Lower leg skin (tissue), 4 donors: ENCODE data around the gene IRF9. TPM values are rescaled to one million over a fixed set of nuclear protein-coding genes. Genes with fewer than 3 reads are reported as not detected.

Experiments used
- DNase-seq, 2 donors: peaks; one replicate each; pipeline ENCODE4 v3.0.0-alpha.2; 2019; ENCODE audit warnings: low spot score in 2 of 2
- H3K4me3 ChIP-seq: fragments of 200-600 bp; sonication (generic); 2 replicates; pipeline ENCODE4 v1.5.1; 2017; ENCODE audit warnings: mild to moderate bottlenecking, low read depth; ENCODE audit not compliant: poor library complexity, severe bottlenecking
- CTCF ChIP-seq, 3 donors: fragments of 450-650 bp; IDR thresholded peaks; one replicate each; pipeline ENCODE4 v1.5.1; 2016; ENCODE audit warnings: antibody characterized with exemption in 3 of 3, mild to moderate bottlenecking in 3 of 3, moderate library complexity in 2 of 3
- POLR2A ChIP-seq, 2 donors: fragments of 450-650 bp; IDR thresholded peaks; one replicate each; pipeline ENCODE4 v1.6.1; 2016 to 2017; ENCODE audit warnings: antibody characterized with exemption in 2 of 2, mild to moderate bottlenecking in 1 of 2, moderate library complexity in 1 of 2
- WGBS, 2 donors: methylation state at CpG; one replicate each; pipeline ENCODE4 v1.1.5; 2018; 5-methylcytosine and 5-hydroxymethylcytosine counted together
- intact Hi-C: fragments of 100-400 bp; cut with DNase I; formaldehyde crosslinking; loops from one replicate; pipeline ENCODE4 v1.15.0; 2023; ENCODE audit warnings: low total_unique reads
- total RNA-seq, 4 donors: library from RNA; depleted of rRNA; stranded (reverse); fragments of >200 nt; gene quantifications; one replicate each; pipeline ENCODE4 v1.1.0, GENCODE V29; 2016

Gene IRF9
- total RNA-seq, 4 donors from 2014 or later = 36.1 to 54.1 (median 44.2) TPM

DNA sequence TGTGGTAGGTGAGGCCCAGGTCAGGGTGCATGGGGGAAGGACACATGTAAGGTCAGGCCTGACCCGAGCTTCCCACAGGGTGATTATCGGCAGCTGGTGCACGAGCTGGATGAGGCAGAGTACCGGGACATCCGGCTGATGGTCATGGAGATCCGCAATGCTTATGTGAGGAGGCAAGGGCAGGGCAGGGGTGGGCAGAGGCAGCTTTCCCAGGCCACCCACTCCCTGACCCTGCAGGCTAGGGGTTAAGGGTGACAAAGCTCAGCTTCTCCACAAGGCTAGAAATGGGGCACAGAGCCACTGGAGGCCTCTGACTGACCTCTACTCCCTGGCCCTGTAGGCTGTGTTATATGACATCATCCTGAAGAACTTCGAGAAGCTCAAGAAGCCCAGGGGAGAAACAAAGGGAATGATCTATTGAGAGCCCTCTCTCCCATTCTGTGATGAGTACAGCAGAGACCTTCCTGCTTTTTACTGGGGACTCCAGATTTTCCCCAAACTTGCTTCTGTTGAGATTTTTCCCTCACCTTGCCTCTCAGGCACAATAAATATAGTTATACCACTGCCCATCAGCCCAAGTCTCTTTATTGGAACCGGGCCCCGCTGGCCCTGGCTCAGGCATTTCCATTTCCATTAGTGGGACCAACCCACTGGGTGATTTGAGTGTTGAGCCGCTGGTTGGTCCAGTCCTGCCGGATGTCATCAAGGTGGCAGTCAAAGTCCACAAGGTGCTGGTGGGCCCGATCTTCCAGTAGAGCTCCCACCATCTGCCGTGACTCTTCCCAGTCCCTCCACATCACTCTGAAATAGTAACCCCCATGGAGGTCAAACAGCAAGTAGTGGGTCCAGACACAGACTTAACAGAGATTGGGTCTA, 22.4 kb upstream of the IRF9 start:
- intact Hi-C loops = no loop called here
- no peak for TF ChIP-seq CTCF (IDR thresholded peaks at IDR 0.05)
- H3K4me3 ChIP-seq = no peak overlapping the region
- peak in 1 of 2 donors; percentile 83 for DNase-seq
- WGBS, 2 donors = 82 to 87% methylated on average over 13 of the region's 13 CpGs

DNA sequence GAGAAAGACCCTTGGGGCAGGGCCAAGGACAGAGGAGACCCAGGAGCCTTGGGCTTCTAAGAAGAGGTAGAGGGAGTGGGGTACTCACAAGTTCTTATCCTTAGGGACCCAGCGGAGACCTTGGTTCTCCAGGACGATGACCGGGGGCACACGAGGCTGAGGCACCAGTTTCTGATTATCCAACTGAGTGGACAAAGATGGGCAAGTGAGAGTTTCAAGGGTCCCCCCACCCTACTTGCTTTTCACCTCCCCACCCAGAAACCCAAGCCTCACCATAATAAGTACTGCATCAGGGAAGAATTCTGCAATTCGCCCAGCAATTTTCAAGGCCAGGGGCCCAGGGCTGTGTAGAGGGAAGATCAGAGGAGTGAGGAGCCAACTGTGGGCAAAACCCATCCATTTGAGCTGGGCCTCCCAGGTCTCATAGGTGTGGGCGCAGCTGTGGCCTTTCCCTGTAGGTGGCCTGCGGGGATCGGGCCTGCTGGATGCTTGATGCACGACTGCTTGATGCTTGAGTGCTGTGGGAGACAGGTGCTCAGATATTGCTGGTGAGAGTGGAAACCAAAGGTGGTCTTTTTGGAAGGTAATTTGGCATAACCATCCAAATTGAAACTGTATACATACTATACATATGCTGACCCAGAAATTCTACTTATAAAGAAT, 21.7 kb upstream of the IRF9 start:
- no peak for TF ChIP-seq CTCF (IDR thresholded peaks at IDR 0.05)
- TF ChIP-seq POLR2A (IDR thresholded peaks at IDR 0.05) = no peak
- no peak for DNase-seq
- no peak overlapping the region for H3K4me3 ChIP-seq
- intact Hi-C loops = no loop called here
- WGBS, 2 donors = 91 to 93% methylated on average over 9 of the region's 9 CpGs

GRCh38 chr14:24141097-24141880, 19.8 kb upstream of the IRF9 start, which contains the start of gene EMC9:
EMC9 (minus strand) TSS chr14:24141591; CDS start chr14:24141304, 287 bp downstream.
- peak; percentile 100 for DNase-seq
- intact Hi-C loops = loop anchor here (2.0 kb wide), 1 partner anchor 28 kb away; no protein-coding TSS in a partner anchor
- WGBS, 2 donors = 0 to 1% methylated on average over 61 to 65 of the region's 65 CpGs
- TF ChIP-seq POLR2A (IDR thresholded peaks at IDR 0.05) (no peak), CTCF (IDR thresholded peaks at IDR 0.05) (peak in 1 of 3 donors; percentile 47)
- H3K4me3 ChIP-seq = peak within 1 kb of the TSS; percentile 66

DNA sequence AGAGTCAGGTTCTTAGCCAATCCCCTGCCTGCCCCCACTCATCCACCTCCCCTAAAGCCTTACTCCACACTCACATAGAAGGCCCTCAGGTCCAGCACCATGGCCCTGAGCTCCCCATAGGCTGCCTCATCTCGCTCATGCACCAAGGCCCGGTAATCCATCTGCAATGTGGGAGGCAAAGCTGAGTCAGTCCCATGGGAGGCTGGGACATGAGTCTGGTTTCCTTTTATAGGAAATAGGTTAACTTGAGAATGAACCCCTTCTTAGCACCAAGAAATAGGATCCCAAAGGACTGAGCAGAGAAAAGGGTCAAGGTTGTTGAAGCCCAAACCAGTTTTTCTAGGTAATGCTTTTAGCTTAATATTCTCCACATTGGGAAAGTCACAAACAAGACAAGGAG, 17.6 kb upstream of the IRF9 start:
- no peak for DNase-seq
- intact Hi-C loops = no loop called here
- no peak overlapping the region for H3K4me3 ChIP-seq
- 82 to 91% methylated on average over 2 of the region's 2 CpGs for WGBS, 2 donors
- TF ChIP-seq CTCF (IDR thresholded peaks at IDR 0.05) = no peak
- TF ChIP-seq POLR2A (IDR thresholded peaks at IDR 0.05) = no peak

DNA sequence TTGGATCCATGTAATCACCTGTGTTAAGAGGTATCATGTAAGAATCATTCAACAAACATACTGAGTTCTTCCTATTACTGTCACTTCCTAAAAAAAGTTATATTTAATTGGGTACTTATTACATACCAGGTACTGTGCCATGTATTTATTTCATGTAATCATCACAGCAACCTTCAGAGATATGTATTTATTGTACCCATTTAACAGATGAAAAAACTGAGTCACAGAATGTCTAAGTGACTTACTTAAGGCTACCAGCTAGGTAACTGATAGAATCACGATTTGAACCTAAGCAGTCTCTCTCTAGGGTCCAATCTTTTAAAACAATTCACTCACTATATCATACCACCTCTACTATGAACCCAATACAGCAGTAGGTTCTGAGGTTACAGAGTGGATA, 16.6 kb upstream of the IRF9 start:
- H3K4me3 ChIP-seq = no peak overlapping the region
- TF ChIP-seq POLR2A (IDR thresholded peaks at IDR 0.05) (no peak), CTCF (IDR thresholded peaks at IDR 0.05) (no peak)
- WGBS, 2 donors = 95 to 97% methylated on average over 1 of the region's 1 CpG
- intact Hi-C loops = no loop called here
- no peak for DNase-seq
